ENCODE data around the gene OLIG1. TPM values are rescaled to one million over a fixed set of nuclear protein-coding genes. Genes with fewer than 3 reads are reported as not detected.

The OLIG1 gene
- total RNA-seq, 4 donors from 2014 or later, result 0.42 TPM; not detected in 3

- DNase-seq (ENCODE audit: low spot score in 2 of 2), result no peak
- H3K27ac ChIP-seq, result no peak overlapping the region
- H3K4me1 ChIP-seq, result peaks cover 25% of the 10 kb centered on the region
- 39% methylated on average over 3 of the region's 4 CpGs for WGBS
- peaks cover 100% of the 10 kb centered on the region for H3K27me3 ChIP-seq
- TF ChIP-seq POLR2AphosphoS5 (IDR thresholded peaks at IDR 0.05) (no peak), POLR2A (IDR thresholded peaks at IDR 0.05) (no peak), EP300 (IDR thresholded peaks at IDR 0.05) (no peak)
- TF ChIP-seq, protein P1, sequence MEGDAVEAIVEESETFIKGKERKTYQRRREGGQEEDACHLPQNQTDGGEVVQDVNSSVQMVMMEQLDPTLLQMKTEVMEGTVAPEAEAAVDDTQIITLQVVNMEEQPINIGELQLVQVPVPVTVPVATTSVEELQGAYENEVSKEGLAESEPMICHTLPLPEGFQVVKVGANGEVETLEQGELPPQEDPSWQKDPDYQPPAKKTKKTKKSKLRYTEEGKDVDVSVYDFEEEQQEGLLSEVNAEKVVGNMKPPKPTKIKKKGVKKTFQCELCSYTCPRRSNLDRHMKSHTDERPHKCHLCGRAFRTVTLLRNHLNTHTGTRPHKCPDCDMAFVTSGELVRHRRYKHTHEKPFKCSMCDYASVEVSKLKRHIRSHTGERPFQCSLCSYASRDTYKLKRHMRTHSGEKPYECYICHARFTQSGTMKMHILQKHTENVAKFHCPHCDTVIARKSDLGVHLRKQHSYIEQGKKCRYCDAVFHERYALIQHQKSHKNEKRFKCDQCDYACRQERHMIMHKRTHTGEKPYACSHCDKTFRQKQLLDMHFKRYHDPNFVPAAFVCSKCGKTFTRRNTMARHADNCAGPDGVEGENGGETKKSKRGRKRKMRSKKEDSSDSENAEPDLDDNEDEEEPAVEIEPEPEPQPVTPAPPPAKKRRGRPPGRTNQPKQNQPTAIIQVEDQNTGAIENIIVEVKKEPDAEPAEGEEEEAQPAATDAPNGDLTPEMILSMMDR (IDR thresholded peaks at IDR 0.05), result no peak
- no peaks in the 10 kb centered on the region for H3K9me3 ChIP-seq
- no peaks in the 10 kb centered on the region for H3K36me3 ChIP-seq
- no peak overlapping the region for H3K4me3 ChIP-seq
These were observed 2.5 kb upstream of the OLIG1 start for GRCh38 chr21:33067457-33067856.

- 70% methylated on average over 5 of the region's 5 CpGs for WGBS
- Histone ChIP-seq H3K36me3 (no peaks in the 10 kb centered on the region), H3K4me3 (no peak overlapping the region), H3K27me3 (peaks cover 100% of the 10 kb centered on the region), H3K4me1 (peaks cover 25% of the 10 kb centered on the region), H3K9me3 (no peaks in the 10 kb centered on the region), H3K27ac (no peak overlapping the region)
- no peak for DNase-seq (ENCODE audit: low spot score in 2 of 2)
- TF ChIP-seq EP300 (IDR thresholded peaks at IDR 0.05), result no peak
These were observed 698 bp upstream of the OLIG1 start for GRCh38 chr21:33069243-33069642.

GRCh38 chr21:33069645-33069993, 322 bp upstream of the OLIG1 start:
- DNase-seq (ENCODE audit: low spot score in 2 of 2), result no peak
- Histone ChIP-seq H3K27ac (no peak overlapping the region), H3K4me1 (peaks cover 25% of the 10 kb centered on the region), H3K27me3 (peaks cover 100% of the 10 kb centered on the region), H3K4me3 (peak overlapping the region; percentile 49), H3K36me3 (no peaks in the 10 kb centered on the region), H3K9me3 (no peaks in the 10 kb centered on the region)
- no peak for TF ChIP-seq POLR2AphosphoS5 (IDR thresholded peaks at IDR 0.05)
- TF ChIP-seq POLR2A (IDR thresholded peaks at IDR 0.05), result no peak
- no peak for TF ChIP-seq EP300 (IDR thresholded peaks at IDR 0.05)
- TF ChIP-seq, protein P1 (IDR thresholded peaks at IDR 0.05), result no peak
- 2% methylated on average over 10 of the region's 11 CpGs for WGBS

- DNase-seq (ENCODE audit: low spot score in 2 of 2), result no peak
- WGBS, result no CpG with 5 or more reads among the region's 44 CpGs
- Histone ChIP-seq H3K36me3 (no peaks in the 10 kb centered on the region), H3K4me3 (peak overlapping the region; percentile 49), H3K9me3 (no peaks in the 10 kb centered on the region), H3K27ac (no peak overlapping the region), H3K4me1 (peaks cover 25% of the 10 kb centered on the region), H3K27me3 (peaks cover 100% of the 10 kb centered on the region)
- TF ChIP-seq, protein P1 (IDR thresholded peaks at IDR 0.05), result no peak
- TF ChIP-seq EP300 (IDR thresholded peaks at IDR 0.05) (no peak), POLR2A (IDR thresholded peaks at IDR 0.05) (no peak), POLR2AphosphoS5 (IDR thresholded peaks at IDR 0.05) (no peak)
These were observed 730 bp downstream of the OLIG1 start for GRCh38 chr21:33070744-33070997.

GRCh38 chr21:33070998-33071769, 1.2 kb downstream of the OLIG1 start:
- Histone ChIP-seq H3K36me3 (no peaks in the 10 kb centered on the region), H3K9me3 (no peaks in the 10 kb centered on the region), H3K27ac (no peak overlapping the region), H3K4me3 (peak overlapping the region; percentile 49), H3K27me3 (peaks cover 100% of the 10 kb centered on the region), H3K4me1 (peaks cover 25% of the 10 kb centered on the region)
- DNase-seq (ENCODE audit: low spot score in 2 of 2), result no peak
- TF ChIP-seq, protein P1 (IDR thresholded peaks at IDR 0.05), result no peak
- TF ChIP-seq EP300 (IDR thresholded peaks at IDR 0.05) (no peak), POLR2AphosphoS5 (IDR thresholded peaks at IDR 0.05) (no peak), POLR2A (IDR thresholded peaks at IDR 0.05) (no peak)
- 1% methylated on average over 31 of the region's 69 CpGs for WGBS
